Sigmoid colon (tissue), 4 donors: Measurements from ENCODE around the gene TSPOAP1.

Experiments
- CTCF ChIP-seq, 4 experiments: fragments of 450-650 bp in 3 of 4; fragments of 200-600 bp in 1 of 4; IDR thresholded peaks; one replicate each; pipeline ENCODE4 v1.5.1; 2016 to 2019; ENCODE audit warnings: antibody characterized with exemption in 4 of 4, mild to moderate bottlenecking in 3 of 4, moderate library complexity in 2 of 4
- EP300 ChIP-seq, 4 donors: sonication (generic); formaldehyde crosslinking; IDR thresholded peaks; one replicate each; pipeline ENCODE4 v1.6.1; 2017; ENCODE audit warnings: antibody characterized with exemption in 4 of 4
- POLR2A ChIP-seq, 2 donors: fragments of 450-650 bp; IDR thresholded peaks; one replicate each; pipeline ENCODE4 v1.6.1; 2016; ENCODE audit warnings: antibody characterized with exemption in 2 of 2, mild to moderate bottlenecking in 2 of 2, moderate library complexity in 2 of 2
- POLR2AphosphoS5 ChIP-seq, 4 donors: sonication (generic); formaldehyde crosslinking; IDR thresholded peaks; one replicate each; pipeline ENCODE4 v1.6.1; 2017; ENCODE audit warnings: antibody characterized with exemption in 4 of 4

- no peak for TF ChIP-seq POLR2A (IDR thresholded peaks at IDR 0.05)
- TF ChIP-seq CTCF (IDR thresholded peaks at IDR 0.05) = no peak
- no peak for TF ChIP-seq POLR2AphosphoS5 (IDR thresholded peaks at IDR 0.05)
- TF ChIP-seq EP300 (IDR thresholded peaks at IDR 0.05) = no peak
Measured at GRCh38 chr17:58320570-58321323, 7.8 kb downstream of the TSPOAP1 start.
